Testis (tissue), 3 donors: Measurements from ENCODE around the gene TASP1. TPM values are rescaled to one million over a fixed set of nuclear protein-coding genes. Genes with fewer than 3 reads are reported as not detected.

ENCODE experiments used
- DNase-seq: peaks from one replicate; pipeline ENCODE4 v3.0.0-alpha.2; 2019
- H3K27ac ChIP-seq, 2 donors: fragments of 200-600 bp; sonication (generic); one replicate each; pipeline ENCODE4 v1.5.1; 2019
- H3K27me3 ChIP-seq: fragments of 200-600 bp; sonication (generic); one replicate; pipeline ENCODE4 v1.5.1; 2019
- H3K36me3 ChIP-seq: fragments of 200-600 bp; sonication (generic); one replicate; pipeline ENCODE4 v1.5.1; 2017; ENCODE audit warnings: low read depth; ENCODE audit errors: missing control alignments
- H3K4me1 ChIP-seq: fragments of 200-600 bp; sonication (generic); one replicate; pipeline ENCODE4 v1.5.1; 2019
- H3K4me3 ChIP-seq, 2 donors: fragments of 200-600 bp; sonication (generic); one replicate each; pipeline ENCODE4 v1.5.1; 2017 to 2019
- H3K9me3 ChIP-seq: fragments of 200-600 bp; sonication (generic); one replicate; pipeline ENCODE4 v1.5.1; 2017
- POLR2A ChIP-seq: fragments of 450-650 bp; IDR thresholded peaks from one replicate; pipeline ENCODE4 v1.6.1; 2017; ENCODE audit warnings: antibody characterized with exemption, mild to moderate bottlenecking, moderate library complexity
- WGBS, 2 donors: methylation state at CpG; one replicate each; pipeline ENCODE4 v1.1.5; 2018; 5-methylcytosine and 5-hydroxymethylcytosine counted together
- intact Hi-C: fragments of 100-400 bp; cut with DNase I; formaldehyde crosslinking; loops from one replicate; pipeline ENCODE4 v1.15.1; 2023; ENCODE audit warnings: low total_unique reads
- polyA plus RNA-seq: library from polyadenylated mRNA; stranded (reverse); fragments of 350-450 nt; fragmentation: Illumina TruSeq; extraction: RNeasy Lipid Tissue Mini Kit (QIAGEN cat#74804); gene quantifications from one replicate; pipeline ENCODE4 v1.2.3, GENCODE V29; 2014; ENCODE audit warnings: low read depth, low replicate concordance; ENCODE audit not compliant: insufficient read depth
- total RNA-seq, 2 donors: library from RNA; depleted of rRNA; stranded (reverse); fragments of >200 nt; gene quantifications; one replicate each; pipeline ENCODE4 v1.2.3, GENCODE V29; 2016
- TF ChIP-seq, protein P1 (sequence below), 3 experiments: fragments of 450-650 bp in 2 of 3; fragments of 200-600 bp in 1 of 3; sonication (generic) in 1 of 3; IDR thresholded peaks; one replicate each; pipeline ENCODE4 v1.5.1; 2016 to 2019; ENCODE audit warnings: antibody characterized with exemption in 3 of 3, mild to moderate bottlenecking in 2 of 3, moderate library complexity in 1 of 3

TASP1 gene
- total and polyA plus RNA-seq, 3 donors from 2014 or later: 10.5 to 14.4 (median 13.1) TPM

DNA sequence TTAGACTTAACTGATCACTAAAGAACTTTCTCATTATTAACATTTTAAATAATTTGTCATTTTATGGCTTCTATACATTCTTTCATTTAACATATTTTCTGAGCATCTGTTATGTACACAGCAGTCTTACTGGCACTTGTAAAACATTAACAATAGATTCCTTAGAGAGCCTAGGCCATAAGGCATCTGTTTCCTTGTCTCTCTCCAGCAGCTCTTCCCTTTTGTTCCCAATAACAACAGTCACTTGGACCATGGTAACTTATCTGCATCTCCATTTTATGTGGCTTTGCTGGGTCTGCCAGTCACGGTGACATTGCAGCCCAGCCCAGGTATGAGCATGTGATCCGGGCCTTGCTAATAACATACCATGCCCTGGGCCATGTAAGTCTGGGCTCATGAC, 11.7 kb upstream of the TASP1 start:
- WGBS, 2 donors: 93 to 100% methylated on average over 2 of the region's 2 CpGs
- intact Hi-C loops: no loop called here
- Histone ChIP-seq H3K9me3 (no peaks in the 10 kb centered on the region), H3K36me3 (no peaks in the 10 kb centered on the region), H3K4me3 (no peak overlapping the region), H3K27ac (no peak overlapping the region), H3K4me1 (no peaks in the 10 kb centered on the region), H3K27me3 (no peaks in the 10 kb centered on the region)
- no peak for DNase-seq
- TF ChIP-seq, protein P1, sequence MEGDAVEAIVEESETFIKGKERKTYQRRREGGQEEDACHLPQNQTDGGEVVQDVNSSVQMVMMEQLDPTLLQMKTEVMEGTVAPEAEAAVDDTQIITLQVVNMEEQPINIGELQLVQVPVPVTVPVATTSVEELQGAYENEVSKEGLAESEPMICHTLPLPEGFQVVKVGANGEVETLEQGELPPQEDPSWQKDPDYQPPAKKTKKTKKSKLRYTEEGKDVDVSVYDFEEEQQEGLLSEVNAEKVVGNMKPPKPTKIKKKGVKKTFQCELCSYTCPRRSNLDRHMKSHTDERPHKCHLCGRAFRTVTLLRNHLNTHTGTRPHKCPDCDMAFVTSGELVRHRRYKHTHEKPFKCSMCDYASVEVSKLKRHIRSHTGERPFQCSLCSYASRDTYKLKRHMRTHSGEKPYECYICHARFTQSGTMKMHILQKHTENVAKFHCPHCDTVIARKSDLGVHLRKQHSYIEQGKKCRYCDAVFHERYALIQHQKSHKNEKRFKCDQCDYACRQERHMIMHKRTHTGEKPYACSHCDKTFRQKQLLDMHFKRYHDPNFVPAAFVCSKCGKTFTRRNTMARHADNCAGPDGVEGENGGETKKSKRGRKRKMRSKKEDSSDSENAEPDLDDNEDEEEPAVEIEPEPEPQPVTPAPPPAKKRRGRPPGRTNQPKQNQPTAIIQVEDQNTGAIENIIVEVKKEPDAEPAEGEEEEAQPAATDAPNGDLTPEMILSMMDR (IDR thresholded peaks at IDR 0.05): no peak
- TF ChIP-seq POLR2A: no peak

DNA sequence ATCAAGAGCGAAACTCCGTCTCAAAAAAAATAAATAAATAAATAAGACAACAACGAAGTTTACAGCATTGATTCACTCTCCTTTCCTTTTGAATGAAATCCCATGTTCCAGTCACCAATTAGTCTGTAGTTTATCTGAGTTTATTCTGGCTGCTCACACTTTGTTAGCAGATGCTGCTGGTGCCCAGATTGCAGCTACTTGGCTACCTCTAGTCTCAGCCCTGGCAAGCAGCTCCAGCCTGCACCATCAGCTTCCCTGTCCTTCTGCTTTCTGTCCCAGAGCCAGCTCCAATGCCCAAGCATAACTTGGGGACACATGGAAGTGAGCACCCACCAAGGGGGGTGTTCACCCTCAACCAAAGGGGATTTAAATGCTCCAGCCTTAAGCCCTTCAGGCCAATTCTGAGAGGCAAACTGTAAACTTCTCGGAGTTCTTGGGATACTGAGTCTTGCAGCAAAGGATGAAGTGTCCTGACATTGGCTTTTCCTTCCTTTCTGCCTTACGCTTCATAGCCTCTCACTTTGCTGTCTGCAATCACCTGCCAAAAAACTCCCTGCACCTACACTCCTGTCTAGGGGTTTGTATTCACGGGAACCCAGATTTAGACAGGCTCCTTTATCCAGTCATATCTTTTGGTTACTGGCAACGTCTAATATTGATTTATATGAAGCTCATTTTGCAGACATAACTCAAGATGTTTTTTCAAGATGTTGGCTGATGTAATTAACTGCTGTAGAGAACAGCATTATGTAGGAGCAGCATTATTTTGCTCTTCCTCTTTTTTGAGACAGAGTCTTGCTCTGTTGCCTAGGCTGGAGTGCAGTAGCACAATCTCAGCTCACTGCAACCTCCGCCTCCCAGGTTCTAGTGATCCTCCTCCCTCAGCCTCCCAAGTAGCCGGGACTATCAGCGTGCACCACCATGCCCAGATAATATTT, 9.8 kb upstream of the TASP1 start:
- H3K36me3 ChIP-seq: no peaks in the 10 kb centered on the region
- no peaks in the 10 kb centered on the region for H3K27me3 ChIP-seq
- 55 to 67% methylated on average over 10 of the region's 10 CpGs for WGBS, 2 donors
- H3K9me3 ChIP-seq: no peaks in the 10 kb centered on the region
- intact Hi-C loops: no loop called here
- no peaks in the 10 kb centered on the region for H3K4me1 ChIP-seq
- no peak overlapping the region for H3K4me3 ChIP-seq
- TF ChIP-seq, protein P1 (IDR thresholded peaks at IDR 0.05): no peak
- TF ChIP-seq POLR2A: no peak
- no peak overlapping the region for H3K27ac ChIP-seq
- no peak for DNase-seq

DNA sequence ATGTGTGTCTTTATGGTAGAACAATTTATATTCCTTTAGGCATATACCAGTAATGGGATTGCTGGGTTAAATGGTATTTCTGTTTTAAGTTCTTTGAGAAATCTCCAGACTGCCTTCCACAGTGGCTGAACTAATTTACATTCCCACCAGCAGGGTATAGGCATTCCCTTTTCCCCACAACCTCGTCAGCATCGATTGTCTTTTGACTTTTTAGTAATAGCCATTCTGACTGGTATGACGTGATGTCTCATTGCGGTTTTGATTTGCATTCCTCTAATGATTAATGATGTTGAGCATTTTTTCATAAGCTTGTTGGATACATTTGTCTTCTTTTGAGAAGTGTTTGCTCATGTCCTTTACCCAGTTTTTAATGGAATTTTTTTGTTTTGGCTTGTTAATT, 5.3 kb upstream of the TASP1 start:
- TF ChIP-seq, protein P1 (IDR thresholded peaks at IDR 0.05): no peak
- TF ChIP-seq POLR2A: no peak
- Histone ChIP-seq H3K27me3 (no peaks in the 10 kb centered on the region), H3K36me3 (no peaks in the 10 kb centered on the region), H3K4me1 (no peaks in the 10 kb centered on the region), H3K9me3 (no peaks in the 10 kb centered on the region), H3K4me3 (no peak overlapping the region), H3K27ac (no peak overlapping the region)
- no peak for DNase-seq
- WGBS, 2 donors: 71 to 85% methylated on average over 4 of the region's 4 CpGs
- intact Hi-C loops: no loop called here

DNA sequence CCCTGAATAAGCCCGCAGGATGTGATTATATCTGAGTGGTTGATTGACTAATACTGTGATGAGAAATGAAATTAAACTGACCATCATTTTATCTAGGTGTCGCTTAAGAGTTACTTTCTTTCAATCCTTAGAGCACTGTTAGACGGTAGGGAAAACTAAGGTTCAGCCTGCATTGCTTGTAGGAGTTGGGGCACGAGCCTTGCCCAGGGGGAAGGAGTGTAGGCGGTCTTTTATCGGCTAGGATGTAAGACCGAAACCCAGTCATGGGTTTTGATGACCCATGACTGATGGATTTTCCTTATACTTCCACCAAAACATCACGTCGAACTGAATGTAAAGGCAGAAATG, 392 bp upstream of the TASP1 start:
- intact Hi-C loops: no loop called here

More for the DNA sequence above, 392 bp upstream of the TASP1 start:
- no peaks in the 10 kb centered on the region for H3K4me1 ChIP-seq
- H3K36me3 ChIP-seq: no peaks in the 10 kb centered on the region
- H3K9me3 ChIP-seq: no peaks in the 10 kb centered on the region
- TF ChIP-seq, protein P1 (IDR thresholded peaks at IDR 0.05): no peak
- no peak for TF ChIP-seq POLR2A
- H3K27ac ChIP-seq: peak overlapping the region in 1 of 2 donors; percentile 71
- H3K4me3 ChIP-seq: peak overlapping the region; percentile 92 to 98
- DNase-seq: no peak
- WGBS, 2 donors: 5 to 10% methylated on average over 9 of the region's 9 CpGs
- H3K27me3 ChIP-seq: no peaks in the 10 kb centered on the region
